Left ventricle myocardium inferior (tissue), 1 donor: ENCODE results near the gene MAP1LC3B. TPM values are rescaled to one million over a fixed set of nuclear protein-coding genes. Genes with fewer than 3 reads are reported as not detected.
A peak's percentile ranks its signal among the peaks of the same experiment; 100 is the strongest.

Experiments
- DNase-seq: peaks from one replicate; pipeline ENCODE4 v3.0.0-alpha.2; 2020
- H3K27ac ChIP-seq: fragments of 200-600 bp; replicated peaks from 2 replicates; pipeline ENCODE4 v1.8.0; 2021
- H3K27me3 ChIP-seq: fragments of 200-600 bp; 2 replicates; pipeline ENCODE4 v1.8.0; 2021; ENCODE audit warnings: low read depth
- H3K36me3 ChIP-seq: fragments of 200-600 bp; 2 replicates; pipeline ENCODE4 v1.8.0; 2021
- H3K4me1 ChIP-seq: fragments of 200-600 bp; 2 replicates; pipeline ENCODE4 v1.8.0; 2021
- H3K4me3 ChIP-seq: fragments of 200-600 bp; 2 replicates; pipeline ENCODE4 v1.8.0; 2021; ENCODE audit warnings: mild to moderate bottlenecking, moderate library complexity
- H3K9me3 ChIP-seq: fragments of 200-600 bp; replicated peaks from 2 replicates; pipeline ENCODE4 v1.8.0; 2021
- CTCF ChIP-seq: fragments of 200-600 bp; IDR thresholded peaks from 2 replicates; pipeline ENCODE4 v1.8.0; 2021; ENCODE audit warnings: antibody characterized with exemption, mild to moderate bottlenecking, borderline replicate concordance
- intact Hi-C: fragments of 100-400 bp; cut with micrococcal nuclease; formaldehyde crosslinking; loops from one replicate; pipeline ENCODE4 v1.11.0; 2022
- total RNA-seq: library from RNA; stranded (reverse); fragmentation: NEBNext Ultra II Directional; extraction: Animal tissue kit (Norgen Biotek cat#: 25700); gene quantifications from one replicate; pipeline ENCODE4 v1.2.1, GENCODE V29; 2021
- donor health status: DM: no; HTN: yes; CAD: no; lungs with severe emphysema.

MAP1LC3B gene
- total RNA-seq, 1 donor from 2014 or later: 131 TPM

GRCh38 chr16:87390641-87391323, 1.4 kb upstream of the MAP1LC3B start:
- no peaks in the 10 kb centered on the region for H3K36me3 ChIP-seq
- H3K27ac ChIP-seq: peak overlapping the region; percentile 99
- peak; percentile 16 for DNase-seq
- intact Hi-C loops: no loop called here
- H3K4me1 ChIP-seq: peaks cover 66% of the 10 kb centered on the region
- TF ChIP-seq CTCF: no peak
- no peaks in the 10 kb centered on the region for H3K9me3 ChIP-seq
- no peaks in the 10 kb centered on the region for H3K27me3 ChIP-seq
- peak overlapping the region; percentile 80 for H3K4me3 ChIP-seq

- peak; percentile 5 for TF ChIP-seq CTCF
- no peaks in the 10 kb centered on the region for H3K36me3 ChIP-seq
- H3K27me3 ChIP-seq: no peaks in the 10 kb centered on the region
- H3K4me1 ChIP-seq: peaks cover 67% of the 10 kb centered on the region
- peak; percentile 77 for DNase-seq
- peak overlapping the region; percentile 80 for H3K4me3 ChIP-seq
- intact Hi-C loops: no loop called here
- H3K9me3 ChIP-seq: no peaks in the 10 kb centered on the region
- H3K27ac ChIP-seq: peak overlapping the region; percentile 99
Observed at GRCh38 chr16:87391324-87391949, 699 bp upstream of the MAP1LC3B start.

GRCh38 chr16:87392821-87393679, 914 bp downstream of the MAP1LC3B start:
- Histone ChIP-seq H3K4me3 (peak overlapping the region; percentile 80), H3K27me3 (no peaks in the 10 kb centered on the region), H3K27ac (peak overlapping the region; percentile 99), H3K9me3 (no peaks in the 10 kb centered on the region), H3K4me1 (peaks cover 65% of the 10 kb centered on the region), H3K36me3 (no peaks in the 10 kb centered on the region)
- peak; percentile 46 for TF ChIP-seq CTCF
- DNase-seq: peak; percentile 34
- intact Hi-C loops: no loop called here

GRCh38 chr16:87393680-87394055, 1.5 kb downstream of the MAP1LC3B start:
- H3K4me1 ChIP-seq: peaks cover 68% of the 10 kb centered on the region
- TF ChIP-seq CTCF: no peak
- peaks cover under 1% of the 10 kb centered on the region for H3K36me3 ChIP-seq
- H3K27me3 ChIP-seq: no peaks in the 10 kb centered on the region
- H3K27ac ChIP-seq: peak overlapping the region; percentile 99
- no peaks in the 10 kb centered on the region for H3K9me3 ChIP-seq
- DNase-seq: peak; percentile 7
- H3K4me3 ChIP-seq: peak overlapping the region; percentile 80
- intact Hi-C loops: no loop called here

- no peak for TF ChIP-seq CTCF
- H3K36me3 ChIP-seq: peaks cover 15% of the 10 kb centered on the region
- H3K4me1 ChIP-seq: peaks cover 70% of the 10 kb centered on the region
- peak; percentile 2 for DNase-seq
- intact Hi-C loops: no loop called here
- no peaks in the 10 kb centered on the region for H3K9me3 ChIP-seq
- no peaks in the 10 kb centered on the region for H3K27me3 ChIP-seq
- no peak overlapping the region for H3K27ac ChIP-seq
- H3K4me3 ChIP-seq: no peak overlapping the region
Observed at GRCh38 chr16:87395181-87395842, 3.2 kb downstream of the MAP1LC3B start.
